ENCODE measurements around the gene PDIA3.
A peak's percentile ranks its signal among the peaks of the same experiment; 100 is the strongest.

- TF ChIP-seq CTCF (conservative IDR thresholded peaks at IDR 0.05) (peak; percentile 52; the same call in 1 of the 2 replicates), EZH2 (IDR thresholded peaks at IDR 0.05; ENCODE audit: low read depth) (no peak)
Observed at GRCh38 chr15:43775411-43775965, 29.2 kb downstream of the PDIA3 start.

Measured in PC-9 (cell line).